ENCODE measurements around the gene ERP29. TPM values are rescaled to one million over a fixed set of nuclear protein-coding genes. Genes with fewer than 3 reads are reported as not detected.

Gene ERP29
- total RNA-seq, 4 donors from 2014 or later, result 18.6 to 47.9 (median 44.1) TPM

GRCh38 chr12:111995782-111996480 is 17.3 kb upstream of the ERP29 start:
- TF ChIP-seq, protein P1, sequence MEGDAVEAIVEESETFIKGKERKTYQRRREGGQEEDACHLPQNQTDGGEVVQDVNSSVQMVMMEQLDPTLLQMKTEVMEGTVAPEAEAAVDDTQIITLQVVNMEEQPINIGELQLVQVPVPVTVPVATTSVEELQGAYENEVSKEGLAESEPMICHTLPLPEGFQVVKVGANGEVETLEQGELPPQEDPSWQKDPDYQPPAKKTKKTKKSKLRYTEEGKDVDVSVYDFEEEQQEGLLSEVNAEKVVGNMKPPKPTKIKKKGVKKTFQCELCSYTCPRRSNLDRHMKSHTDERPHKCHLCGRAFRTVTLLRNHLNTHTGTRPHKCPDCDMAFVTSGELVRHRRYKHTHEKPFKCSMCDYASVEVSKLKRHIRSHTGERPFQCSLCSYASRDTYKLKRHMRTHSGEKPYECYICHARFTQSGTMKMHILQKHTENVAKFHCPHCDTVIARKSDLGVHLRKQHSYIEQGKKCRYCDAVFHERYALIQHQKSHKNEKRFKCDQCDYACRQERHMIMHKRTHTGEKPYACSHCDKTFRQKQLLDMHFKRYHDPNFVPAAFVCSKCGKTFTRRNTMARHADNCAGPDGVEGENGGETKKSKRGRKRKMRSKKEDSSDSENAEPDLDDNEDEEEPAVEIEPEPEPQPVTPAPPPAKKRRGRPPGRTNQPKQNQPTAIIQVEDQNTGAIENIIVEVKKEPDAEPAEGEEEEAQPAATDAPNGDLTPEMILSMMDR (IDR thresholded peaks at IDR 0.05; ENCODE audit: low read depth), result no peak

DNA sequence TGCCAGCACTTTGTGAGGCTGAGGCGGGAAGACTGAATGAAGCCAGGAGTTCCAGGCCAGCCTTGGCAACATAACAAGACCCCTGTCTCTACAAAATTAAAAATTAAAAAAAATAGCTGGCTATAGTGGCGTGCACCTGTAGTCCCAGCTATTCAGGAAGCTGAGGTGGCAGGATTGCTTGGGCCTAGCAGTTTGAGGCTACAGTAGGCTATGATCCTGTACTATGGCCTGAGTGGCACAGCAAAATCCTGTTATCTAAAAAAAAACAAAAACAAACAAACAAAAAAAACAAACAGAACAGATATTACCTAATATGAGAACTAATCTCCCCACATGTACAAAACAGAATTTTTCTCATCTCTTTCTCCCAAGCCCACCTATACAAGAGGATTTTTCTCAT is 15.9 kb upstream of the ERP29 start:
- TF ChIP-seq, protein P1 (IDR thresholded peaks at IDR 0.05; ENCODE audit: low read depth), result no peak

GRCh38 chr12:111998015-111998414 is 15.2 kb upstream of the ERP29 start:
- TF ChIP-seq, protein P1 (IDR thresholded peaks at IDR 0.05; ENCODE audit: low read depth), result no peak

DNA sequence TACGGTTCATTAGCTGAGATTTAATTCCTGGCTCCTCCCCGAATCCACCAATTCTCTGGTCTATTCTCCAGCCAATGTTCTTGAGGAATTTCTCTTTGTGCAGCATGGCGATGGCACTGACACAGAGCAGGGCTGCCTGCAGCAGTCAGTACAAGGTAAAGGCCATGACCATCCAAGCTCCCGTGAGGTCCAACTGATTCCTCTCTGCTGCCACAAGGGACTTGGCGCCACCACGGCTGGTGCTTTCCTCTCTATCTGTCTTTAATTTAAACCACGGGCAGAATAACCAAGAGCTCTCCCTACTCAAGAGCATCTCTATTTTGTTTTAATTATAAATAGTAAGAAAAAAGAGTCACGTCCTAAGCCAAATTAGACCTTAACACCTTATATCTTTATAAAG is 12.4 kb upstream of the ERP29 start:
- TF ChIP-seq, protein P1 (IDR thresholded peaks at IDR 0.05; ENCODE audit: low read depth), result no peak

- TF ChIP-seq, protein P1 (IDR thresholded peaks at IDR 0.05; ENCODE audit: low read depth), result no peak
Measured at GRCh38 chr12:112001576-112001975, 11.7 kb upstream of the ERP29 start.

- TF ChIP-seq, protein P1 (IDR thresholded peaks at IDR 0.05; ENCODE audit: low read depth), result no peak
Measured at GRCh38 chr12:112004041-112004440, 9.2 kb upstream of the ERP29 start.

GRCh38 chr12:112005419-112006395 is 7.5 kb upstream of the ERP29 start:
- TF ChIP-seq, protein P1 (IDR thresholded peaks at IDR 0.05; ENCODE audit: low read depth), result no peak

Measured in subcutaneous adipose tissue (tissue), 4 donors.